ENCODE data around the gene SNTG2.

- TF ChIP-seq CTCF (IDR thresholded peaks at IDR 0.05; ENCODE audit: low read depth, low read length, missing input control) (no peak), ZBTB33 (IDR thresholded peaks at IDR 0.05) (no peak), YY1 (IDR thresholded peaks at IDR 0.05) (no peak)
Measured at GRCh38 chr2:1051075-1051474, 100.4 kb downstream of the SNTG2 start.
